ENCODE data around the gene TANC1. TPM values are rescaled to one million over a fixed set of nuclear protein-coding genes. Genes with fewer than 3 reads are reported as not detected.

Gene TANC1
- total RNA-seq, 1 donor from 2014 or later: 56.9 TPM

DNA sequence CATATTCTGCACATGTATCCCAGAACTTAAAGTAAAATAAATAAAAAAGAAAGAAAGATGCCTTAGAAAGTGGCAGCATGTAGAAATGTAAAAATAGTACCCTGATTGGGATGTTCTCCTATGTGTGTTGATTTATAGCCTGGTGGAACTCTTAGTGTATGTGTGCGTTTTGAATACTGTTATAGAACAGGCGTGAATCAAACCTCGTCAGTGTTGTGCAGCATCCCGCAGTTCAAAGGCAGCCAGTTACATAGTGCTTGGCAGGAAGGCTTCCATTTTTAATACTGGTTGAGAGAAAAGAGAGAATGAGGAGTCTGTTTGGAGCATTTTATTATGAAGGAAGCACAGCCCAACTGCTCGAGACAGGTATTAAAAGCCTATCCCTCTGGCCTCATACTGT lies 49.4 kb downstream of the TANC1 start:
- no peak overlapping the region for H3K27ac Mint-ChIP-seq
- H3K4me3 Mint-ChIP-seq: no peak overlapping the region
- DNase-seq (ENCODE audit: extremely low spot score, unreplicated experiment): no peak
- no peaks in the 10 kb centered on the region for H3K27me3 Mint-ChIP-seq
- H3K9me3 Mint-ChIP-seq: peaks cover 16% of the 10 kb centered on the region
- H3K36me3 Mint-ChIP-seq: peaks cover 50% of the 10 kb centered on the region
- no peaks in the 10 kb centered on the region for H3K4me1 Mint-ChIP-seq (ENCODE audit: unreplicated experiment)
- TF ChIP-seq, protein P1, sequence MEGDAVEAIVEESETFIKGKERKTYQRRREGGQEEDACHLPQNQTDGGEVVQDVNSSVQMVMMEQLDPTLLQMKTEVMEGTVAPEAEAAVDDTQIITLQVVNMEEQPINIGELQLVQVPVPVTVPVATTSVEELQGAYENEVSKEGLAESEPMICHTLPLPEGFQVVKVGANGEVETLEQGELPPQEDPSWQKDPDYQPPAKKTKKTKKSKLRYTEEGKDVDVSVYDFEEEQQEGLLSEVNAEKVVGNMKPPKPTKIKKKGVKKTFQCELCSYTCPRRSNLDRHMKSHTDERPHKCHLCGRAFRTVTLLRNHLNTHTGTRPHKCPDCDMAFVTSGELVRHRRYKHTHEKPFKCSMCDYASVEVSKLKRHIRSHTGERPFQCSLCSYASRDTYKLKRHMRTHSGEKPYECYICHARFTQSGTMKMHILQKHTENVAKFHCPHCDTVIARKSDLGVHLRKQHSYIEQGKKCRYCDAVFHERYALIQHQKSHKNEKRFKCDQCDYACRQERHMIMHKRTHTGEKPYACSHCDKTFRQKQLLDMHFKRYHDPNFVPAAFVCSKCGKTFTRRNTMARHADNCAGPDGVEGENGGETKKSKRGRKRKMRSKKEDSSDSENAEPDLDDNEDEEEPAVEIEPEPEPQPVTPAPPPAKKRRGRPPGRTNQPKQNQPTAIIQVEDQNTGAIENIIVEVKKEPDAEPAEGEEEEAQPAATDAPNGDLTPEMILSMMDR (conservative IDR thresholded peaks at IDR 0.05): no peak

DNA sequence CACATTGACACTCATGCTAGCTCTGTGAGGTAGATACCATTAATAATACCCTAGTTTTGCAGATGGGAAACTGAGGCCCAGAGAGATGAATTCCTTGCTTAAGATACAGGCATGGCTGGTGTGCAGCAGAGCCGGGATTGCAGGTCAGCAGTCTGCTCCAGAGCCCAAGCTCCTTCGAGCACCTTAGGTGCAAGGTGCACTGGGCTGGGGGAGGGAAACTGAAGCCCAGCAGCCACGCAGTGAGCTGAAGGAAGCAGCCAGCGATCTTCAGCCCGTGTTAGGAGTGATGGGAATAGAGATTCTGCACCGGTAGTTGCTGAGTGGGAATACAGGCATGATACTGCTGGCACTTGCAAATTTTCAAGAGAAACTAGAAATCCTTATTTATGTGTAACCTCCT lies 50.6 kb downstream of the TANC1 start:
- no peak overlapping the region for H3K27ac Mint-ChIP-seq
- no peaks in the 10 kb centered on the region for H3K27me3 Mint-ChIP-seq
- no peak for DNase-seq (ENCODE audit: extremely low spot score, unreplicated experiment)
- H3K36me3 Mint-ChIP-seq: peaks cover 43% of the 10 kb centered on the region
- H3K4me1 Mint-ChIP-seq (ENCODE audit: unreplicated experiment): no peaks in the 10 kb centered on the region
- no peak overlapping the region for H3K4me3 Mint-ChIP-seq
- H3K9me3 Mint-ChIP-seq: peaks cover 14% of the 10 kb centered on the region
- TF ChIP-seq, protein P1 (conservative IDR thresholded peaks at IDR 0.05): no peak

- Mint-ChIP-seq H3K9me3 (peaks cover 1% of the 10 kb centered on the region), H3K4me1 (ENCODE audit: unreplicated experiment) (peaks cover 8% of the 10 kb centered on the region), H3K4me3 (no peak overlapping the region), H3K27ac (no peak overlapping the region), H3K36me3 (peaks cover 27% of the 10 kb centered on the region), H3K27me3 (no peaks in the 10 kb centered on the region)
- TF ChIP-seq, protein P1 (conservative IDR thresholded peaks at IDR 0.05): no peak
- DNase-seq (ENCODE audit: extremely low spot score, unreplicated experiment): no peak
These were observed 53.6 kb downstream of the TANC1 start for GRCh38 chr2:159022019-159022418.

DNA sequence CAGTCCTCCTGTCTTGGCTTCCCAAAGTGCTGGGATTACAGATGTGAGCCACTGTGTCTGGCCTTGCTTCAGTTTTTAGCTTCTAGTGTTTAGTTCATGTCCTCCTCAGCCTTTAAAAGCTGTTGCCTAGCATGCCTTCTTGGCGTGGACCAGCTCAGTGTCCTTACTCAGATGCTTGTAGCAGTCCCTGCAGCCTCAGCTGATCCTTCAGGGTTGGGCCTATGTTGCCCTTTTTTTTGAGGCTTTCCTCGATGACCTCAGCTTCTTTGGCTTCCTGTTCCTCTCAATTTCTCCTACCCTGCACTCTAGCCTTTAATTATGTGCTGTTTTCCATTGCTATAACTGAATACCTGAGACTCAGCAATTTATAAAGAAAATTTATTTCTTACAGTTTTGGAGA lies 57.7 kb downstream of the TANC1 start:
- no peak for DNase-seq (ENCODE audit: extremely low spot score, unreplicated experiment)
- Mint-ChIP-seq H3K27ac (no peak overlapping the region), H3K4me1 (ENCODE audit: unreplicated experiment) (peaks cover 32% of the 10 kb centered on the region), H3K4me3 (no peak overlapping the region), H3K27me3 (no peaks in the 10 kb centered on the region), H3K9me3 (no peaks in the 10 kb centered on the region), H3K36me3 (peaks cover 26% of the 10 kb centered on the region)
- TF ChIP-seq, protein P1 (conservative IDR thresholded peaks at IDR 0.05): no peak

DNA sequence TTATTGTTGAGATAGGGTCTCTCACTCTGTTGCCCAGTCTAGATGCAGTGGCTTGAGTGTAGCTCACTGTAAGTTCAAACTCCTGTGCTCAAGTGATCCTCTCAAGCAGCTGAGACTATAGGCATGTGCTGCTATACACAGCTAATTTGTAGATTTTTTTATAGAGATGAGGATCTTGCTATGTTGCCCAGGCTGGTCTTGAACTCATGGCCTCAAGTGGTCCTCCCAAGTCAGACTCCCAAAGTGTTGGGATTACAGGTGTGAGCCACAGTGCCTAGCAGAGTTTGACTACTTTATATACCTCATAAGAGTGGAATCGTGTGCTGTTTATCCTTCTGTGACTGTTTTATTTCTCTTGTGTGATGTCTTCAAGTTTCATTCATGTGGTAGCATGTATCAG lies 60.3 kb downstream of the TANC1 start:
- Mint-ChIP-seq H3K9me3 (no peaks in the 10 kb centered on the region), H3K36me3 (peaks cover 27% of the 10 kb centered on the region), H3K4me1 (ENCODE audit: unreplicated experiment) (peaks cover 54% of the 10 kb centered on the region), H3K27me3 (no peaks in the 10 kb centered on the region), H3K4me3 (no peak overlapping the region), H3K27ac (peak overlapping the region; percentile 0)
- TF ChIP-seq, protein P1 (conservative IDR thresholded peaks at IDR 0.05): no peak
- DNase-seq (ENCODE audit: extremely low spot score, unreplicated experiment): no peak

DNA sequence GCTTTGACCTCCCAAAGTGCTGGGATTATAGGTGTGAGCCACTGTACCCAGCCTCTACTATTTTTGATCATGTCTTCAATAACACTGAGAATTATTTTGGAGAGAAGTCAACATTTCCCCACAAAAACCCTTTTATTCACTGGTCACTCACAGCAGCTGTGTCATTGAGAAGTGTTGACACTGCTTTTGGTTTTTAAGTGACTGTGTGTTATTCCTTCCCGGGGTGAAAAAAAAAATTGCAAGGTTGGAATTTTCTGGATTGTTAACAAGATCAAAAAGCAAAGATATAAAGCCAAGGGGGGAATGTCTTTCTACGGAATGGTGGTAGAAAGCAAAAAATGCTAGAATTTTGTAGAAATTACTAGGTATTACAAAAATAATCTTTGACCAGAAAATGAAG lies 61.5 kb downstream of the TANC1 start:
- no peak for DNase-seq (ENCODE audit: extremely low spot score, unreplicated experiment)
- Mint-ChIP-seq H3K4me1 (ENCODE audit: unreplicated experiment) (peaks cover 63% of the 10 kb centered on the region), H3K4me3 (no peak overlapping the region), H3K9me3 (no peaks in the 10 kb centered on the region), H3K27ac (peak overlapping the region; percentile 86), H3K36me3 (peaks cover 29% of the 10 kb centered on the region), H3K27me3 (no peaks in the 10 kb centered on the region)
- TF ChIP-seq, protein P1 (conservative IDR thresholded peaks at IDR 0.05): no peak
